IgD-negative memory B cell (primary cell): Measurements from ENCODE around the gene PROCR. TPM values are rescaled to one million over a fixed set of nuclear protein-coding genes. Genes with fewer than 3 reads are reported as not detected.
"Not testable (repeated sequence)": the region's sequence is repeated elsewhere in the genome, so short reads cannot be mapped to it uniquely, and the experiment has no call there.

Source experiments
- H3K27ac Mint-ChIP-seq, 3 donors: one replicate each; pipeline ENCODE4 v1.8.0; 2020 to 2022; ENCODE audit warnings: mild to moderate bottlenecking in 3 of 3, mixed read lengths in 3 of 3, moderate library complexity in 1 of 3
- H3K27me3 Mint-ChIP-seq: one replicate; pipeline ENCODE4 v1.8.0; 2021; ENCODE audit warnings: mixed read lengths
- H3K36me3 Mint-ChIP-seq: one replicate; pipeline ENCODE4 v1.8.0; 2020; ENCODE audit warnings: mild to moderate bottlenecking, mixed read lengths
- H3K4me1 Mint-ChIP-seq, 3 donors: one replicate each; pipeline ENCODE4 v1.8.0; 2020 to 2022; ENCODE audit warnings: mixed read lengths in 3 of 3, mild to moderate bottlenecking in 1 of 3
- H3K4me3 Mint-ChIP-seq, 4 donors: one replicate each; pipeline ENCODE4 v1.8.0; 2020 to 2022; ENCODE audit warnings: mild to moderate bottlenecking in 4 of 4, mixed read lengths in 4 of 4, moderate library complexity in 3 of 4
- H3K9me3 Mint-ChIP-seq, 3 donors: one replicate each; pipeline ENCODE4 v1.8.0; 2020 to 2021; ENCODE audit warnings: mixed read lengths in 3 of 3, mild to moderate bottlenecking in 1 of 3
- polyA plus RNA-seq: library from polyadenylated mRNA; unstranded; fragments of 300-500 nt; fragmentation: Illumina TruSeq; gene quantifications from one replicate; pipeline ENCODE4 v1.2.3, GENCODE V29; 2021

Gene PROCR
- polyA plus RNA-seq, 1 donor from 2014 or later: not detected

GRCh38 chr20:35147575-35148071 is 24.2 kb upstream of the PROCR start:
- H3K9me3 Mint-ChIP-seq, H3K36me3 Mint-ChIP-seq, H3K27me3 Mint-ChIP-seq: not testable (repeated sequence)
- Mint-ChIP-seq H3K4me1 (peaks cover 26 to 35% (median 30%) of the 10 kb centered on the region in 3 donors), H3K4me3 (peak overlapping the region; percentile 97 to 99 (median 98)), H3K27ac (peak overlapping the region; percentile 96 to 98 (median 98))

- Mint-ChIP-seq H3K9me3 (no peaks in the 10 kb centered on the region), H3K4me3 (peak overlapping the region in 1 of 4 donors; percentile 50), H3K4me1 (peaks cover 13 to 26% (median 13%) of the 10 kb centered on the region in 3 donors), H3K27me3 (peaks cover 1% of the 10 kb centered on the region), H3K36me3 (no peaks in the 10 kb centered on the region), H3K27ac (no peak overlapping the region)
Observed at GRCh38 chr20:35150846-35151579, 20.9 kb upstream of the PROCR start.

- no peaks in the 10 kb centered on the region for H3K36me3 Mint-ChIP-seq
- H3K27me3 Mint-ChIP-seq: peaks cover 1% of the 10 kb centered on the region
- no peak overlapping the region for H3K27ac Mint-ChIP-seq
- no peaks in the 10 kb centered on the region for H3K9me3 Mint-ChIP-seq
- peaks cover 9 to 23% (median 10%) of the 10 kb centered on the region in 3 donors for H3K4me1 Mint-ChIP-seq
- H3K4me3 Mint-ChIP-seq: no peak overlapping the region
Observed at GRCh38 chr20:35151736-35152135, 20.1 kb upstream of the PROCR start.

- H3K27ac Mint-ChIP-seq: no peak overlapping the region
- H3K4me3 Mint-ChIP-seq: peak overlapping the region in 2 of 4 donors; percentile 29 to 40
- H3K27me3 Mint-ChIP-seq: peaks cover 1% of the 10 kb centered on the region
- peaks cover 0 to 4% (median 0%) of the 10 kb centered on the region in 3 donors for H3K4me1 Mint-ChIP-seq
- no peaks in the 10 kb centered on the region for H3K9me3 Mint-ChIP-seq
- H3K36me3 Mint-ChIP-seq: no peaks in the 10 kb centered on the region
Observed at GRCh38 chr20:35155936-35156335, 15.9 kb upstream of the PROCR start.

GRCh38 chr20:35156978-35157377 is 14.9 kb upstream of the PROCR start:
- no peak overlapping the region for H3K27ac Mint-ChIP-seq
- H3K4me1 Mint-ChIP-seq: peaks cover 0 to 4% (median 3%) of the 10 kb centered on the region in 3 donors
- no peak overlapping the region for H3K4me3 Mint-ChIP-seq
- H3K36me3 Mint-ChIP-seq: peaks cover 2% of the 10 kb centered on the region
- H3K9me3 Mint-ChIP-seq: no peaks in the 10 kb centered on the region
- H3K27me3 Mint-ChIP-seq: no peaks in the 10 kb centered on the region

- H3K27ac Mint-ChIP-seq, H3K27me3 Mint-ChIP-seq, H3K9me3 Mint-ChIP-seq, H3K4me1 Mint-ChIP-seq, H3K4me3 Mint-ChIP-seq, H3K36me3 Mint-ChIP-seq: not testable (repeated sequence)
Observed at GRCh38 chr20:35160341-35160740, 11.5 kb upstream of the PROCR start.

- H3K27me3 Mint-ChIP-seq, H3K4me3 Mint-ChIP-seq, H3K36me3 Mint-ChIP-seq, H3K4me1 Mint-ChIP-seq, H3K27ac Mint-ChIP-seq, H3K9me3 Mint-ChIP-seq: not testable (repeated sequence)
Observed at GRCh38 chr20:35164531-35164930, 7.3 kb upstream of the PROCR start.

GRCh38 chr20:35165221-35166185 is 6.4 kb upstream of the PROCR start:
- H3K27me3 Mint-ChIP-seq: no peaks in the 10 kb centered on the region
- no peaks in the 10 kb centered on the region for H3K9me3 Mint-ChIP-seq
- peaks cover 0 to 3% (median 0%) of the 10 kb centered on the region in 3 donors for H3K4me1 Mint-ChIP-seq
- no peak overlapping the region for H3K4me3 Mint-ChIP-seq
- no peak overlapping the region for H3K27ac Mint-ChIP-seq
- H3K36me3 Mint-ChIP-seq: peaks cover 2% of the 10 kb centered on the region

- Mint-ChIP-seq H3K4me1 (peaks cover 0 to 4% (median under 1%) of the 10 kb centered on the region in 3 donors), H3K27ac (peak overlapping the region in 1 of 3 donors; percentile 88), H3K27me3 (no peaks in the 10 kb centered on the region), H3K4me3 (no peak overlapping the region), H3K36me3 (peaks cover 2% of the 10 kb centered on the region), H3K9me3 (no peaks in the 10 kb centered on the region)
Observed at GRCh38 chr20:35166242-35166830, 5.5 kb upstream of the PROCR start.

- H3K4me1 Mint-ChIP-seq: peaks cover 7 to 9% (median 9%) of the 10 kb centered on the region in 3 donors
- H3K27me3 Mint-ChIP-seq: no peaks in the 10 kb centered on the region
- no peak overlapping the region for H3K27ac Mint-ChIP-seq
- no peaks in the 10 kb centered on the region for H3K9me3 Mint-ChIP-seq
- no peaks in the 10 kb centered on the region for H3K36me3 Mint-ChIP-seq
- no peak overlapping the region for H3K4me3 Mint-ChIP-seq
Observed at GRCh38 chr20:35167787-35168186, 4.1 kb upstream of the PROCR start.

GRCh38 chr20:35168701-35169409 is 3.0 kb upstream of the PROCR start:
- H3K4me3 Mint-ChIP-seq, H3K36me3 Mint-ChIP-seq, H3K9me3 Mint-ChIP-seq, H3K4me1 Mint-ChIP-seq, H3K27me3 Mint-ChIP-seq, H3K27ac Mint-ChIP-seq: not testable (repeated sequence)

- Mint-ChIP-seq H3K27me3 (no peaks in the 10 kb centered on the region), H3K36me3 (peaks cover 4% of the 10 kb centered on the region), H3K4me3 (peak overlapping the region in 1 of 4 donors; percentile 17), H3K27ac (no peak overlapping the region), H3K9me3 (no peaks in the 10 kb centered on the region), H3K4me1 (peaks cover 7 to 9% (median 9%) of the 10 kb centered on the region in 3 donors)
Observed at GRCh38 chr20:35171438-35171752, 477 bp upstream of the PROCR start.

- Mint-ChIP-seq H3K27ac (peak overlapping the region in 1 of 3 donors; percentile 94), H3K27me3 (no peaks in the 10 kb centered on the region), H3K36me3 (peaks cover 4% of the 10 kb centered on the region), H3K4me1 (peaks cover 7 to 9% (median 9%) of the 10 kb centered on the region in 3 donors), H3K4me3 (peak overlapping the region in 1 of 4 donors; percentile 2), H3K9me3 (no peaks in the 10 kb centered on the region)
Observed at GRCh38 chr20:35172434-35172806, 548 bp downstream of the PROCR start.

GRCh38 chr20:35173576-35174192 is 1.8 kb downstream of the PROCR start:
- H3K4me3 Mint-ChIP-seq: no peak overlapping the region
- H3K9me3 Mint-ChIP-seq: no peaks in the 10 kb centered on the region
- H3K27ac Mint-ChIP-seq: no peak overlapping the region
- no peaks in the 10 kb centered on the region for H3K27me3 Mint-ChIP-seq
- H3K4me1 Mint-ChIP-seq: peaks cover 7 to 9% (median 9%) of the 10 kb centered on the region in 3 donors
- H3K36me3 Mint-ChIP-seq: peaks cover 4% of the 10 kb centered on the region
